NB4 (cell line): ENCODE data around the gene VAMP4.

Experiments
- MYC ChIP-seq: IDR thresholded peaks from 2 replicates; pipeline ENCODE4 v1.6.1; 2011; ENCODE audit warnings: low read depth, low read length
- TF ChIP-seq, protein P1 (sequence below): IDR thresholded peaks from one replicate; pipeline ENCODE4 v1.5.1; 2012; ENCODE audit warnings: low read depth, low read length

DNA sequence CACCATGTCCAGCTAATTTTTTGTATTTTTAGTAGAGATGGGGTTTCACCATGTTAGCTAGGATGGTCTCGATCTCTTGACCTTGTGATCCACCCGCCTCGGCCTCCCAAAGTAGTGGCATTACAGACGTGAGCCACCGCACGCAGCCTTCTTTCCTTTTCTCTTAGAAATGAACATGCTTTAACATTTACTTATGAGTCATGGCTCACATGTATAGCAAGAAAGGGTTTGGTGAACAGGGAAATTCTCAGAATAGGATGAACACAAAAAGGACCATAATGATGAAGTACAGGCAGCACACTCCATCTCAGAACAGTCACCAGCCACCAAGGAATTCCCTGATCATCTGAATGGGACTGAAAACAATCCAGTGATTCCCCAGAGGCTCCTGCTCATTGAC is 9.4 kb upstream of the VAMP4 start:
- TF ChIP-seq, protein P1, sequence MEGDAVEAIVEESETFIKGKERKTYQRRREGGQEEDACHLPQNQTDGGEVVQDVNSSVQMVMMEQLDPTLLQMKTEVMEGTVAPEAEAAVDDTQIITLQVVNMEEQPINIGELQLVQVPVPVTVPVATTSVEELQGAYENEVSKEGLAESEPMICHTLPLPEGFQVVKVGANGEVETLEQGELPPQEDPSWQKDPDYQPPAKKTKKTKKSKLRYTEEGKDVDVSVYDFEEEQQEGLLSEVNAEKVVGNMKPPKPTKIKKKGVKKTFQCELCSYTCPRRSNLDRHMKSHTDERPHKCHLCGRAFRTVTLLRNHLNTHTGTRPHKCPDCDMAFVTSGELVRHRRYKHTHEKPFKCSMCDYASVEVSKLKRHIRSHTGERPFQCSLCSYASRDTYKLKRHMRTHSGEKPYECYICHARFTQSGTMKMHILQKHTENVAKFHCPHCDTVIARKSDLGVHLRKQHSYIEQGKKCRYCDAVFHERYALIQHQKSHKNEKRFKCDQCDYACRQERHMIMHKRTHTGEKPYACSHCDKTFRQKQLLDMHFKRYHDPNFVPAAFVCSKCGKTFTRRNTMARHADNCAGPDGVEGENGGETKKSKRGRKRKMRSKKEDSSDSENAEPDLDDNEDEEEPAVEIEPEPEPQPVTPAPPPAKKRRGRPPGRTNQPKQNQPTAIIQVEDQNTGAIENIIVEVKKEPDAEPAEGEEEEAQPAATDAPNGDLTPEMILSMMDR, result no peak
- no peak for TF ChIP-seq MYC
